ENCODE measurements around the gene ARL3.
"Not testable (repeated sequence)": the region's sequence is repeated elsewhere in the genome, so short reads cannot be mapped to it uniquely, and the experiment has no call there.

Gene ARL3

DNA sequence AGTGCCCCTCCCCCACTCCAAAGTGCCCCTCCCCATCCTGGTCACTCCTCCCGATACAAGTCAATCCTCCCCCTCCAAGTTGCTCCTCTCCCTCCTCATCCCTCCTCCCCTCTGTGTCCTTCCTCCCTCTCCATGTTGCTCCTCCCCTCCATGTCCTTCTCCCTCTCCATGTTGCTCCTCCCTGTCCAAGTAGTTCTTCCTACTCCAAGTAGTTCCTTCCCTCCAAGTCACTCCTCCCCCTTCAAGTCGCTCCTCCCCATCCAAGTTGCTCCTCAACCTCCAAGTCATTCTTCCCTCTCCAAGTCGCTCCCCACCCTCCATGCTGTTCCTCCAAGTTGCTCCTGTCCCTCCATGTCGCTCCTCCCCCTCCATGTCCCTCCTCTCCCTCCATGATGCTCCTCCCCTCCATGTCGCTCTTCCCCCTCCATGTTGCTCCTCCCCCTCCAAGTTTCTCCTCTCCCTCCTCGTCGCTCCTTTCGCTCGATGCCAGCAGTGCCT is 20.9 kb upstream of the ARL3 start:
- no peak for DNase-seq

DNA sequence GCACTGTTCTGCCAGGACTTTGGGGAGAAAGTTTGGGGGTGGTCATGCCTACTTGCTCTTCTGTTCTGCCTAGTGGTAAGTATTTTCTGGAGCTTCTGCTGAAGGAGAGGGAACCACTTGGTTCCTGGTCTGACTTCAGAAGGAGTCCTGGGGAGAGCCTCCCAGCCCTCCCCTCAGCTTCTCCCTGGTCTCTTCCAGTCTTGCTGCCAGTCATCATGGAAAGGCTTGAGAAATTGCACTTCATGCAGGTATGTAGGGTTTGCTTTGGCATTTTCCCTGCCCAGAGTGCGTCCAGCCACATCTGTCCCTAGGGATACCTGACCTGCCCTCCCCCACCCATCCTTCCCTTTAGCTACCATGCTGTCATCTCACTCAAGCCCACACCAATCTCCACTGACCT is 18.5 kb upstream of the ARL3 start:
- DNase-seq: no peak

DNA sequence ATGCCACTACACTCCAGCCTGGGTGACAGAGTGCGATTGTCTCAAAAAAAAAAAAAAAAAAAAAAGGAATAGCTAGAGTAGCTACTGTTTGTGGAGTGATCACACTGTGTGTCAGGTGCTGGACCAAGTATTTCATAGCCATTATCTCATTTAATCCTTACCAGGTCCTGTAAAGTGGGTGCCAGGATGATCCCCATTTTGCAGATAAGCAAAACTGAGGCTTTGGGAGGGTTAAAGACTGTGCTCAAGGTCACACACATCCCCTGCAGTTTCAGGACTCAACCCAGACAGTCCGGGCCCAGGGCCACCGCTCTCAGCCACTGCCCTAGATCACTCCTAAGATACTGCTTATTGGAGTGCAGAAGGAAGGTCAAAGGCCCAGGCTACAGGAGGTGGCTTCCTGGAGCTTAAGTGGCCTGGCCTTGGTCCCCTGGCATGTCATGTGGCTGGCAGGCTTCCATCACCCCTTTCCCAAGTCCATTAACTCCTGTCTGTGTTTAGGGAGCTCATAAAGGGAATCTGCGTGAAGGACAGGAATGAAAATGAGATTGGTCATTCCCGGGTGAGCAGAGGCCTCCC is 17.1 kb upstream of the ARL3 start:
- no peak for DNase-seq

DNA sequence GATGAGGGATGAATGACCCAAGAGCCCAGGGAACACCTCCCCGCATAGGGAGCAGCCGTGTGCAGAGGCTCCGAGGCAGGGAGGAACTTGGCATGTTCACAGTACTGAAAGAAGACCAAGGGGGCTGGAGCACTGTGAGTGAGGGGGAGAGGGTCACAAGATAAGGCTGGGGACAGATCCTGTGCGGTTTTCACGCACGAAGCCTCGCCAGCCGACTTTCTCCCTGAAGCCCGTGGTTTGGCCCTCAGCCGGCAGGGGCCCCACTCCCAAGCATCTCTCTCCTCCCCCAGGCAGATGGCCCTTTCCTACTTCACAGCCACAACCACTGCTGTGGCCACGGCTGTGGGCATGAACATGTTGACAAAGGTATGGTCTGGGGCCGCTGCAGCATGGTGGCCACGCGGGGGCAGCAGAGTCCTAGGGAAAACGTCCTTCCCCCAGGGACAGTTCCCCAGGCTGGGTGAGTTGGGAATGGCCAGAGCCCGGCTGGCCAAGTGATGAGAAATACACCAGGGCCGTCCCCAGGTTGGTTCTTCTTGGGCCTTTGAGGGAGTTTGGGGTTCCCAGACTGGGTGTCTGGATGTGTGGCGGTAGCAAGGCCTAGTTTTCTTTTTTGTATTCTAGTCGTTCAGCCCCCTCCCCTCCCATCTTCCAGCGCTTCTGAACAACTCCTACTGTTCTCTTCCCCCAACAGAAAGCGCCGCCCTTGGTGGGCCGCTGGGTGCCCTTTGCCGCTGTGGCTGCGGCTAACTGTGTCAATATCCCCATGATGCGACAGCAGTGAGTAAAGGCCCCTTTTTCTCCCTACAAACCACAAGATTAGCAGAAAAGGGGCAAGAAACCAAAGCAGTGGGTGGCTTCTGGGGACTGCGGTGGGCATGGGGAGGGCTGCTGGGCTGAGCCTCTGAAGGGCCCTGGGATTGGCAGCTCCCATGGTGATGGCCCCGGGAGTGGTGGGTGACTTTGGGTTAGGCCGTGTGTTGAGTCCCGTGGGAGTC is 15.1 kb upstream of the ARL3 start:
- peak in 3 of 4 experiments; percentile 29 to 54 (median 33) for DNase-seq

DNA sequence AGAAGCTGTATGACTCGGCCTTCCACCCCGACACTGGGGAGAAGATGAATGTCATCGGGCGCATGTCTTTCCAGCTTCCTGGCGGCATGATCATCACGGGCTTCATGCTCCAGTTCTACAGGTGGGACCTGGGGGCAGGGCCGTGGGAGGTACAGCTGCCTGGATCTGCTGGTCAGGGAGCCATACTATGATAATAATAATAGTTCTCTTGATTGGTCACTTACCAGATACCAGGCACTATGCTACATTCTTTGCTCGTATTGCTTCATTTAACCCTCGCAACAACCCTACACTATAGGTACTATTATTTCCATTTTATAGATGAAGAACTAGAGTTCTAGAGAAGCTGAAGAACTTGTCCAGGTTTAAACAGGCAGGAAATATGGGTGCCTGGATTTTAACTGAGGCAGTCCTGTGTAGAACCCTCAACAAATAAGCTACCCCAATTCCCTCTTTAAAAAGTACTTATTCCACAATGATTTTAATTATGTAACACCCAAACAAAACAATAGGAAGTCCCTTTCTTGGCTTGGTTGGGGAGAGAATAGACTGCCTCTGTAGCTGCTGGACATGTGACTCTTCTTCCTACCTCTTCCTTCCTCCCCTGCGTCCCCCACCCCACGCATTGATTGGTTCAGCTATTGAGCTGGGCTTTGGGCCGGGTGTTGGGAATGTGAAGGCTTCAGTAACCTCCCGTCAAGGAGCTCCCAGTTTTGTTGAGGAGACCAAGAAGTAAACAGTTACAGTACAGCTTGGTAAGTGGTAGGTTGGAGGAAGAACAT is 13.0 kb upstream of the ARL3 start:
- DNase-seq: no peak

DNA sequence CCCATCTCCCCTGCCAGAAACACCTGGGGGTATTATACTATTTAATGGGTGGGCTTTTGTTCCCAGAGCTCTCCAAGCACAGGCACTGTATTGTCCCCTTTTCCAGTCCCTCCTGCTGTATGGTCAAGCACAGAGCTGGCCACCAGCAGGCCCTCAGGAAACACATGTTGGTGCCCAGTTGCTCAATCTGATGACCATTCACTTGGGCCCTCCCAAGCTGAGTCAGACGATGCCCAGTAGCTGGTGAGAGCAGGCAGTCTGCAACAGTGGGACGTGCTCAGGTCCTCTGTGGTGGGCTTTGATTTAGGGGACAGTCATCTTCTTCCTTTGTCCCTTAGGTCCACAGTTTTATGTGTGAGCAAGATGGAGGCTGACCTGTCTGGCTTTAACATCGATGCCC is 12.1 kb upstream of the ARL3 start:
- DNase-seq: no peak

DNA sequence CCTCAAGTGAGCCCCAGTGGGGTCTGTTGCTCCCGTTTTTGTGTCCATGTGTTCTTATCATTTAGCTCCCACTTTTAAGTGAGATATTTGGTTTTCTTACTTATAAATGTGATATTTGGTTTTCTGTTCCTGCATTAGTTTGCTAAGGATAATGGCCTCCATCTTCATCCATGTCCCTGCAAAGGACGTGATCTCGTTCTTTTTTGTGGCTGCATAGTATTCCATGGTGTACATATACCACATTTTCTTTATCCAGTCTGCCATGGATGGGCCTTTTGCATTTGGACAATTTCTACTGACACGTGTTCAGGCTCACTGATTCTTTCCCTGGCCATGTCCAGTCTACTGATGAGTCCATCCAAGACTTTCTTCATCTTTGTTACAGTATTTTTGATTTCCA is 9.8 kb upstream of the ARL3 start:
- no peak for DNase-seq

DNA sequence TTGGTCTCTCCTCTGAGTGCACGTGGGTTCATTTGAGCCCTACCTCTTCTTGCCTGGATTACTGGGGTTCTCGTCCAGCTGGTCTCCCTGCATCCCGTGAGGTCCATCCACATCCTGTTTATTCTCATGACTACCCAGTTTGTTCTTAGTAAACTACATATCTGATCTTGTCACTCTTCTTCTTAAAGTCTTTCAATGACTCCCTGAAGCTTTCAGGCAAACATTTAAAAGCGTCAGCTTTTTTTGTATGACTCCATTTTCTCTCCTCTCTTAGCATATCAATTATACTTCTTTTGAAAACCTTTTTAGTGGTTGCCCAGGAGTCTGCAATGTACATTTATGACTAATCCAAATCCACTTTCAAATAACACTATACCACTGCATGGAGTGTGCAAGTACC is 7.8 kb upstream of the ARL3 start:
- no peak for DNase-seq

DNA sequence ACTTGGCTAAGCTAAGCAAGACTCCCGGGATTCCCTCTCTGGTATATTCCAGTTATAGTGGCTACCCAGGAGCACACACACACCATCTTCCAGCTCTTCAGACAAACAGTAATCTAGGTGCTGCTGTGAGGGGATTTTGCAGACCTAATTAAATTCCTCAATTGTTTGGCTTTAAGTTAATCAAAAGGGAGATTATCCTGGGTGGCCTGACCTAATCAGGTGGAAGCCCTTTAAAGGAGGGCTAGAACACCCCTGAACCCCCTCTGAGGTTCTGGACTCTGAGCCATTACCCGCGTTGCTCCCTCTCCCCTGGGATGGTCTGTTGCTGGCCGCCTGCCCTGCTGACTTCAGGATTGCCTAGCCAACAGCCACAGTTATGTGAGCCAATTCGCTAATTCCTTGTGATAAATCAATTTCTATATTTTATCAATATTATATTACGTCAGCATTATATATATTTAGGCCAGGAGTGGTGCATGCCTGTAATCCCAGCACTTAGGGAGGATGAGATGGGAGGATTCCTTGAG is 6.6 kb upstream of the ARL3 start:
- DNase-seq: no peak

DNA sequence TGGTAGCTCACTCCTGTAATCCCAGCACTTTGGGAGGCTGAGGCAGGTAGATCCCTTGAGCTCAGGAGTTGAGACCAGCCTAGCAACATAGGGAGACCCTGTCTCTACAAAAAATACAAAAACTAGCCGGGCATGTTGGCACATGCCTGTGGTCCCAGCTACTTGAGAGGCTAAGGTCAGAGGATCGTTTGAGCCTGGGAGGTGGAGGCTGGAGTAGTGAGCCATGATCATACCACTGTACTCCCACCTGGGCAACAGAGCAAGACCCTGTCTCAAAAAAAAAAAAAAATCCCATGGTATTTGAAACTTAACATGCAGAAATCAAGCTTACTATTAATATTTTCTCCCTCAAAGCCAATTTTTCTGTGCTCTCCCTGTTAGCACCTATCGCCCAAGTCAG is 6.1 kb upstream of the ARL3 start:
- DNase-seq: no peak

DNA sequence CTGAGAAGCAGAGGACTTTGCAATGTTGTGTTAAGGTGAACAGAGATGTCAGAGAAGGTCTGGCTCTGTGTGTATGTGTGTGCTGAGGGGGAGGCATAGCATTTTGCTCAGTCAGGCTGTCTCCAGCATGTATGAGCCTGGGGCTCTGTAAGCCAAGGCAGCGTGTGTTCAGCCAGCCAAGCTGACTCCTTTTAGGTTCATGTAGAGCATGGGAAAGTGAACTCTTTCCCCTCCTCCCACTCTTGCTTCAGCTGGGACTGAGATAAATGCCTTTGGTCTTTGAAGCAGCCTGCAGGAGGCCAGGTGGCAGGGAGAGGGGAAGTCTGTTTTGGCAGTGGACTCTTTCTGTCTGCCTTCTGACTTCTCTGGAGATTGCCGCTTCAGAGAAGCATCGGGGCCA is 4.0 kb upstream of the ARL3 start:
- DNase-seq: no peak

DNA sequence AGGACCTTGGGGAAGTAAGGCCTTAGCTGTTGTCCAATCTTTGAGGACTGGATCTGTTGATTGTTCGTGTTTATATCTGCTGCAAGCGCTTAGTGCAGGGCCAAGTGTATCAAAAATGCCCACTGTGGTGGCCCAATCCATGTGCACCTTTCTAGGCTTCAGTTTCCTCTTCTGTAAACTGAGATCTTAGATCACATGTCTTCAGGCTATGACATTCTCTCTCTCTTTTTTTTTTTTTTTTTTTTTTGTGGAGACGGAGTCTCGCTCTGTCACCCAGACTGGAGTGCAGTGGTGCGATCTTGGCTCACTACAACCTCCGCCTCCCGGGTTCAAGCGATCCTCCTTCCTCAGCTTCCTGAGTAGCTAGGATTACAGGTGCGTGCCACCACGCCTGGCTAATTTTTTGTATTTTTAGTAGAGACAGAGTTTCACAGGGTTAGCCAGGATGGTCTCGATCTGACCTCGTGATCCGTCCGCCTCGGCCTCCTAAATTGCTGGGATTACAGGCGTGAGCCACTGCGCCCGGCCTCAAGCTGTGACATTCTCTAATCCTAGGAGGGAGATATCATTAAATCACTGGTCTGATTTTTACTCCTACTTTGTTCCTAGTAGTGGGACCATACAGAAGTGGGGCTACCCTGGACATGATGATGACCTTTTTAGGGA is 2.8 kb upstream of the ARL3 start:
- DNase-seq: not testable (repeated sequence)

DNA sequence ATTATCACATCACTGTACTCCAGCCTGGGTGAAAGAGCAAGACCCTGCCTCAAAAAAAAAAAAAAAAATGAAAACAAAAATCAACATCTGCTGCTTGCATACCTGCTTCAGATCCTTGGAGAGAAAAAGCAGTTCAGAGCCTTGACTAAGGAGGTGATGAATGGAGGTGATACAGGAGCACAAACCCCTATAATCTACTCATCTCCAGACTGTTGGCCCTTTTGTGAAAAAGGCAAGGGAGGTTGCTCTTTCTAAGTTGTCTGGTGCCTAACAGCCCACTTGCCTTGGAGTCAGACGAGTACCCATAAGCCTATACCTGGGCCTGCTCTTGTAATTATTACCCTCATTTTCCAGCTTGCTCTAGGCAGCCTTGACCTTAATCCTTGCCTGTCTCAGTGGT is 1.7 kb upstream of the ARL3 start:
- no peak for DNase-seq

DNA sequence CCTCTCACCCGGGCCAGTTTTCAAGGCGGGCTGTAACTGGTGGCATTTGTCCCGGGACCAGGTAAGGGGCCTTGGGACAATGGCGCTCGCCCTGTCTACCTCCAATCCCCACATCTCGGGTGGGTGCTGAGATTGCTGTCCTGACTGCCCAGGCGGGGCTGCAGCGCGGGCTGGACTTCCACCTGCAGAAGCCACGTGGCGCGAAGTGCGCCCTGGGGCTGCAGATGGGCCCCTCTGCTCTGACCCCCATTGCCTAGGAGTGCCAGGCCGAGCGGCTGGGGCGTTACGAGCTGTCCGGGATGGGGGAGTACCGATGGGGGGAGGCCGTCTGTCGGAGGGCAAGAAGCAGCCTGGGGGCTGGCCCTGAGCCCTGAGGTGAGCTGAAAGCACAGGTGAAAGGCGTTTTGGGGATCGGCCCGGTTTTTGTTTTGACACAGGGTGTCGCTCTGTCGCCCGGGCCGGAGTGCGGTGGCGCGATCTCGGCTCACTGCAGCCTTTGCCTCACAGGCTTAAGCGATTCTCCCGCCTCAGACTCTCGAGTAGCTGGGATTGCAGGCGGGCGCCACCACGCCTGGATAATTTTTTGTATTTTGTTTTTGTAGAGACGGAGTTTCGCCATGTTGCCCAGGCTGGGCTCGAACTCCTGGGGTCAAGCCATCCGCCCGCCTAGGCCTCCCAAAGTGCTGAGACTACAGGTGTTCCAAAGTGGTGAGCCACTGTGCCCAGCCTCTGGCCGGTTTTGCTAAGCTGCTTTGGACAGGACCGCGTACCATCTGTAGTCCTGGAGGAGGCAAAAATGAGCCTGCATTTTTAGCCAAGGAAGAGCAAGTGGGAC is 641 bp upstream of the ARL3 start, which contains the start of gene SFXN2:
TSS of gene SFXN2 (plus strand) at position 16 of the 835 bp plus-strand sequence. CDS start 12,001 bp downstream, outside the sequence.
- DNase-seq: peak in 3 of 4 experiments; percentile 18 to 63 (median 35)

DNA sequence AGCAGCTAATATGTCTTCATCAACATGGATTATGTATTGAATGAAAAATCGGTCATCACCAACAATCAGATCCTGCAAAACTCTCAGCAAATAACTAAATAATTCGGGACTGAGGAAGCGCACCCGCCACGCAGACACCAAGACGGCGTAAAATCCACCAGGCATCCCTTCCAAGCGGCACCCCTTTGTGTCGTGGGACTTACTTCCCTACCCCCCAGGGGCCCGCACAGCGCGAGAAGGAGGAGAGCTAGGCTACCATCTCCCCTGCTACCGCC is 721 bp downstream of the ARL3 start:
- DNase-seq: no peak

DNA sequence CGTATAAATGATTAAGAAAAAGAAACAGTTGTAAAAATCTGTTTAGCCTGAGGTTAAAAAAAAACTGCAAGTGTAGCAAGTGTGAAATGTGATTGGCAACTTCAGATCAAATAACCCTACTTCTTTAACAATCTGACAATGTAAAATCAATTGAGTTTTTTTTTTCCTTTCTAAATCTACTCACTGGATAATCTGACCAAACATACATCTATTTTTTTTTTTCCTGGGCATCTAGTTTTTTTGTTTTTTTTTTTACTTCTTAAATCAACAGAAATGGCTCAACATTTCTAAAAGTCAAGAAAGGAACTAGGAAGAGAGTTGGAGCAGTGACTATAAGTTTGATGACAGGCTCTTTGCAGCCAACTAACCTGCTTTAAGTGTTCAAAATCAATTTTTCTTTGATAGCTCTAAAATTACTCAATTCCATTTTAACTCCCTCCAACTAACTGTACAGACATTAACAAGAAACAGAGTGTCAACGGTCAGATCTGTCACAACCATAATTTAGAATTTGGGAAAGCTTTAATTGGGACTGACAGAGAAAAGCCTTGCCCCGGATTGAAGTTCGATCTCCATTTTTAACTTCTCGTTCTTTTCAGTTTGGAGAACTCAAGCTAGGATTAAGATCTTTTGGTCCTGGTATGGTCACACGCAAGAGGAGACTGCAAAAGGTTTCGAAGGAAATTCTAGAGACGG is 1.2 kb downstream of the ARL3 start:
- DNase-seq: no peak

DNA sequence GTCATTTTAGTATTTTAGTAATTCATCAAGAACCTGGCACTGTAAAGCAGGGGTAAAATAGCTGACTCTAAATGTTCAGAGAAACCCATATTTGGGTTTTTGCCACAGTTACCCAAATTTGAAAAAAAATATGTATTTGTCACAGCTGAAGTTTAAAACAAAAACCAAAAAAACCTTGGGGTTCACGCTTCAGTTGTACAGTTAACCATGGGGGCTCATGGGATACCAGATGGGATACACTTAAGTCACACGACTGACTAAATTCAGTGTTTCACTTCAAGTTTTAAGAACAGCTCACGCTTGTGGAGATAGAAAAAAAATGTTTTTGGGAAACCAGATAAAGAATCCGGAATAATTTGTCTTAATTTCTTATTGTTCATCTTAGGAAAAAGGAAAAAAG is 2.1 kb downstream of the ARL3 start:
- no peak for DNase-seq

DNA sequence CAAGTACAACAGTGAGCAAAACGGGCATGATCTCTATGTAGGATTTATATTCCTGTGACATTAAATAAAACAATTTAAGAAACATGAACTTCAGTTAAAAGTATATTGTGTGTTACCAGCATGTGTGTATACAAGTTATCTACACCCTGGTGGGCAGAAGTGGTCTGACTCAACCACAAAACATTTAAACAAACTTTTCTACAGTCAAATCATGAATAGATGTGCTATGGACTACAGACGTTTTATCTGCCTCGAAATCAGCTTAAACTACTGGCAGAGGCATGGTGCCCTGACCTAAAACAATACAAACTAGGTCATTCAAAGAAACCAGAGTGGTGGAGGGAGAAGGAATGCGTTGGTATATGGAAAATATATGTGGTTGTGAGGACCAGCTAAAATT is 3.6 kb downstream of the ARL3 start:
- DNase-seq: no peak

DNA sequence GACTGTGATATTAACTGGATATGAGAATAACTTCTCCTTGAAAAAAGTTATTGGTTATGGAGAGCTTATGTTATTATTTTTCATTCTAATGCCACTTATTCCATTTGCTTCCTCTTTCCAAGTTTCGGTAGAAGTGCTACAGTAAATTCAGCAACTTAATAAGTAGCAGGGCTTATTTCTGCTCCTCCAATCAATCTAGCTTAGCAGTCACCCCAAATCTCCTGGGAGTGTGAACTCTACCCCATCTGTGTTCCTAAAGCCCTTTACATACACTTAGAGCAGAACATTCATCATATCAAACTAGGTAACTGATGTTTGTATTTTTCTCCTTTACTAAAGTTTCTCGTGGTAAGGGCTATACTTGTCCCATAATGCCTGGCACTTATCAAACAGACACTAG is 8.7 kb downstream of the ARL3 start:
- DNase-seq: no peak

DNA sequence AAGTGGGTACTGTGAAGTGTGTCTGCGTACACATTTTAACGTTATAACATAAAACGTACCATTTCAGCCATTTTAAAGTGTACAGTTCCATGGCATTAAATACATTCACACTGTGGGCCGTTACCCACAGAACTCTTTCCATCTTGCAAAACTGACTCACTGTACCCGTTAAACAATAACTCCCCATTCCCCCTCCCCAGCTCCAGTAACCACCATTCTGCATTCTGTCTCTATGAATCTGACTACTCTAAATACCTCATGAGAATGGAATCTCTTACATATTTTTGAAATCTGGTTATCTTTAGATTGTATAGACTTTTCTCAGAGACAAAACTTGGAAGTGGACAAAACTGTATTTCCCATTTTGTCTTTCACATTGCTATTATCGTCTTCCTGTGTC is 9.3 kb downstream of the ARL3 start:
- no peak for DNase-seq

DNA sequence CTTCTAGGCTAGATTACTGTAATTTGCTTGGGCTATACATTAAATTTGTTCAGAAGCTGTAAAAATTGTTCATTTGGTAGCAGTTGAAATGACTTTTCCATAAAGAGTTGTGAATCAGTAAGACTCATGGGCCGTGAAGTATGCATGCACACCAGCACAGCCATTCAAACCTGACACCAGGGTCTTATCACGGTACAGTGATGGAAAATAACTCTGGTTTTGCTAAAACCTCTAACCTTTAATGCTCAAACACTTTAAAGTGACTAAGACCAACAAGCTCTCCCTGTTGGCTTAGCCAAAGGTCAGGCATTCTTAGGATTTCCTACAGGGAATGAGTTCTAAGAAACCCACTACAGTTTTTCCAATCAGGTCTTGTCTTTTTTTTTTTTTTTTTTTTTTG is 11.5 kb downstream of the ARL3 start:
- DNase-seq: no peak
